Breast epithelium (tissue), 3 donors: Measurements from ENCODE around the gene VANGL2.

Experiments used
- POLR2A ChIP-seq: fragments of 450-650 bp; IDR thresholded peaks from one replicate; pipeline ENCODE4 v1.6.1; 2016; ENCODE audit warnings: antibody characterized with exemption, mild to moderate bottlenecking, moderate library complexity
- POLR2AphosphoS5 ChIP-seq, 3 donors: sonication (generic); formaldehyde crosslinking; IDR thresholded peaks; one replicate each; pipeline ENCODE4 v1.6.1; 2017; ENCODE audit warnings: antibody characterized with exemption in 3 of 3
- TF ChIP-seq, protein P1 (sequence below), 3 donors: fragments of 450-650 bp; IDR thresholded peaks; one replicate each; pipeline ENCODE4 v1.5.1; 2016 to 2017; ENCODE audit warnings: antibody characterized with exemption in 3 of 3, mild to moderate bottlenecking in 3 of 3, moderate library complexity in 3 of 3

DNA sequence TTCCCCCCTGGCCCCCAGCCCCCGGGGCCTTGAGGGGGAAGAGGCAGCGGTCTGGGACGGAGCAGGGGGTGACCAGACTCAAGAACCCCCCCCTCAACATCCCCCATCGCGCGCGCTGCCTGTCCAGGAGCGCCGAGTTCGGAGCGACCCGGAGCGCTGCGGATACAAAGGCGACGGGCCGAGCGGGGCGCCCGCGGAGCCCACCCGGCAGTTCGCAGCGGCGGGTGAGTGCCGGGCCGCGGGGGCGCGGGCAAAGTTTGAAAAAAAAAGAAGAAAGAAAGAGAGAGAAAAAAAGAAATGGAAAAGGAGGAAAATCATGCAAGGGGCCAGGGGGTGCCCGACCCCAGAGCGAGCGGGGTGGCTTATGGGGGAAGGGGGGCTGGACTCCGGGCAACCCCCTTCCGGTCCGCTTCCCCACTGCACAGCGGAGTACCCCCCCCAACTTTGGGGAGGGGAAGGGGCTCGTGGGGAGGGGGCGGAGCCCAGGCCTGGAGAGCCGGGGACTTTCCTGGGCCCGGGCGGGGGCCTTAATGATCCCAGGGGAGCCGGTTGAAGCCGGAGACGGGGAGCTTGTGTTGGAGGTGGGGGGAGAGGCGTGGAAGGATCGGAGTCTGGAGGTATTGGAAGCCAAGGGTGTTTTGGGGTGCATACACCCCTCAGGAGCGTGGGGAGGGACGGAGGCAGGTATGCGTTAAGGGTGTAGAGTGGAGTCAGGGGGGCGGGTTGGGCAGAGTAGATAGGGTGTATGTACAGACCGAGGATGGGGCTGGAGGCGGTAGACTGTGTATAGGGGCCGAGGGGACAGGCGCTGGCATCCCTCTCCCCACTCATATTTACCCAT lies 502 bp downstream of the VANGL2 start:
- TF ChIP-seq, protein P1, sequence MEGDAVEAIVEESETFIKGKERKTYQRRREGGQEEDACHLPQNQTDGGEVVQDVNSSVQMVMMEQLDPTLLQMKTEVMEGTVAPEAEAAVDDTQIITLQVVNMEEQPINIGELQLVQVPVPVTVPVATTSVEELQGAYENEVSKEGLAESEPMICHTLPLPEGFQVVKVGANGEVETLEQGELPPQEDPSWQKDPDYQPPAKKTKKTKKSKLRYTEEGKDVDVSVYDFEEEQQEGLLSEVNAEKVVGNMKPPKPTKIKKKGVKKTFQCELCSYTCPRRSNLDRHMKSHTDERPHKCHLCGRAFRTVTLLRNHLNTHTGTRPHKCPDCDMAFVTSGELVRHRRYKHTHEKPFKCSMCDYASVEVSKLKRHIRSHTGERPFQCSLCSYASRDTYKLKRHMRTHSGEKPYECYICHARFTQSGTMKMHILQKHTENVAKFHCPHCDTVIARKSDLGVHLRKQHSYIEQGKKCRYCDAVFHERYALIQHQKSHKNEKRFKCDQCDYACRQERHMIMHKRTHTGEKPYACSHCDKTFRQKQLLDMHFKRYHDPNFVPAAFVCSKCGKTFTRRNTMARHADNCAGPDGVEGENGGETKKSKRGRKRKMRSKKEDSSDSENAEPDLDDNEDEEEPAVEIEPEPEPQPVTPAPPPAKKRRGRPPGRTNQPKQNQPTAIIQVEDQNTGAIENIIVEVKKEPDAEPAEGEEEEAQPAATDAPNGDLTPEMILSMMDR (IDR thresholded peaks at IDR 0.05) = no peak
- TF ChIP-seq POLR2A (no peak), POLR2AphosphoS5 (IDR thresholded peaks at IDR 0.05) (no peak)
